GM19397 (cell line): Measurements from ENCODE around the gene COBL.

Source experiments
- ATAC-seq: cut with Tn5 transposase; IDR thresholded peaks from one replicate; pipeline ENCODE4 v1.9.1; 2021; ENCODE audit warnings: mild to moderate bottlenecking, moderate library complexity; ENCODE audit not compliant: unreplicated experiment

COBL gene

GRCh38 chr7:51082940-51083533, 233.6 kb downstream of the COBL start:
- no peak for ATAC-seq

GRCh38 chr7:51082096-51082840, 234.3 kb downstream of the COBL start:
- ATAC-seq, result no peak

- ATAC-seq, result no peak
These were observed 235.2 kb downstream of the COBL start for GRCh38 chr7:51081270-51081890.

- no peak for ATAC-seq
These were observed 235.9 kb downstream of the COBL start for GRCh38 chr7:51080622-51081269.

- no peak for ATAC-seq
These were observed 236.4 kb downstream of the COBL start for GRCh38 chr7:51080216-51080615.

GRCh38 chr7:51079494-51079893, 237.1 kb downstream of the COBL start:
- ATAC-seq, result no peak

GRCh38 chr7:51078653-51079052, 238.0 kb downstream of the COBL start:
- ATAC-seq, result no peak

GRCh38 chr7:51077987-51078370, 238.6 kb downstream of the COBL start:
- no peak for ATAC-seq

GRCh38 chr7:51077316-51077986, 239.2 kb downstream of the COBL start:
- ATAC-seq, result no peak

- ATAC-seq, result no peak
These were observed 240.7 kb downstream of the COBL start for GRCh38 chr7:51075681-51076580.

- no peak for ATAC-seq
These were observed 243.4 kb downstream of the COBL start for GRCh38 chr7:51073171-51073570.

GRCh38 chr7:51072281-51072680, 244.3 kb downstream of the COBL start:
- no peak for ATAC-seq

GRCh38 chr7:51071427-51071826, 245.2 kb downstream of the COBL start:
- ATAC-seq, result no peak

- no peak for ATAC-seq
These were observed 246.5 kb downstream of the COBL start for GRCh38 chr7:51070151-51070550.

GRCh38 chr7:51069411-51070083, 247.1 kb downstream of the COBL start:
- ATAC-seq, result no peak

GRCh38 chr7:51068401-51068800, 248.2 kb downstream of the COBL start:
- ATAC-seq, result no peak

GRCh38 chr7:51067757-51068156, 248.9 kb downstream of the COBL start:
- no peak for ATAC-seq

GRCh38 chr7:51067258-51067657, 249.4 kb downstream of the COBL start:
- ATAC-seq, result no peak

GRCh38 chr7:51066405-51066882, 250.2 kb downstream of the COBL start:
- ATAC-seq, result no peak

- no peak for ATAC-seq
These were observed 250.8 kb downstream of the COBL start for GRCh38 chr7:51065766-51066165.
